B cell (primary cell): ENCODE data around the gene RET.

Source experiments
- EZH2 ChIP-seq: IDR thresholded peaks from 2 replicates; pipeline ENCODE4 v1.6.1; 2012; ENCODE audit warnings: borderline replicate concordance, low read depth, mild to moderate bottlenecking, moderate library complexity, low read length; ENCODE audit not compliant: insufficient read depth, poor library complexity, severe bottlenecking
- TF ChIP-seq, protein P1 (sequence below): fragments of 200-600 bp; IDR thresholded peaks from one replicate; pipeline ENCODE4 v1.8.0; 2022; ENCODE audit warnings: antibody characterized with exemption, mild to moderate bottlenecking

- TF ChIP-seq, protein P1, sequence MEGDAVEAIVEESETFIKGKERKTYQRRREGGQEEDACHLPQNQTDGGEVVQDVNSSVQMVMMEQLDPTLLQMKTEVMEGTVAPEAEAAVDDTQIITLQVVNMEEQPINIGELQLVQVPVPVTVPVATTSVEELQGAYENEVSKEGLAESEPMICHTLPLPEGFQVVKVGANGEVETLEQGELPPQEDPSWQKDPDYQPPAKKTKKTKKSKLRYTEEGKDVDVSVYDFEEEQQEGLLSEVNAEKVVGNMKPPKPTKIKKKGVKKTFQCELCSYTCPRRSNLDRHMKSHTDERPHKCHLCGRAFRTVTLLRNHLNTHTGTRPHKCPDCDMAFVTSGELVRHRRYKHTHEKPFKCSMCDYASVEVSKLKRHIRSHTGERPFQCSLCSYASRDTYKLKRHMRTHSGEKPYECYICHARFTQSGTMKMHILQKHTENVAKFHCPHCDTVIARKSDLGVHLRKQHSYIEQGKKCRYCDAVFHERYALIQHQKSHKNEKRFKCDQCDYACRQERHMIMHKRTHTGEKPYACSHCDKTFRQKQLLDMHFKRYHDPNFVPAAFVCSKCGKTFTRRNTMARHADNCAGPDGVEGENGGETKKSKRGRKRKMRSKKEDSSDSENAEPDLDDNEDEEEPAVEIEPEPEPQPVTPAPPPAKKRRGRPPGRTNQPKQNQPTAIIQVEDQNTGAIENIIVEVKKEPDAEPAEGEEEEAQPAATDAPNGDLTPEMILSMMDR, result no peak
- TF ChIP-seq EZH2, result no peak
Measured at GRCh38 chr10:43122096-43122495, 45.2 kb downstream of the RET start.
